ENCODE data around the gene GALNT14. TPM values are rescaled to one million over a fixed set of nuclear protein-coding genes. Genes with fewer than 3 reads are reported as not detected.

GALNT14 gene
- polyA plus RNA-seq, 1 experiment: 0.07 TPM

DNA sequence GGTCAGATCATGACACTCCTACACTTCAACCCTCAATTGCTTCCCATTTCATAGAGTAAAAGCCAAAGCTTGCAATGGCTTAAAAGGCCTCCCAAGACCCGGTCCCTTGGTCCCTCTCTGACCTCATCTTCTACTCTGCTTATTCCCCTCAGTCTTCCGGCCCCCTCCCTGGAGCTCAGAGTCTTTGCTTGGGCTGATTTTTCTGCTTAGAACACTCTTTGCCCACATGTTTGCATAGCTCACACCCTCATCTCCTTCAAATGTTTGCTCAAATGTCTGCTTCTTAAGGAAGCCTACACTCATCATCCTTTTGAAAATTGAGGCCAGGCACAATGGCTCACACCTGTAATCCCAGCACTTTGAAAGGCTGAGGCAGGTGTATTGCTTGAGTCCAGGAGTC lies 265.4 kb downstream of the GALNT14 start:
- TF ChIP-seq, protein P1, sequence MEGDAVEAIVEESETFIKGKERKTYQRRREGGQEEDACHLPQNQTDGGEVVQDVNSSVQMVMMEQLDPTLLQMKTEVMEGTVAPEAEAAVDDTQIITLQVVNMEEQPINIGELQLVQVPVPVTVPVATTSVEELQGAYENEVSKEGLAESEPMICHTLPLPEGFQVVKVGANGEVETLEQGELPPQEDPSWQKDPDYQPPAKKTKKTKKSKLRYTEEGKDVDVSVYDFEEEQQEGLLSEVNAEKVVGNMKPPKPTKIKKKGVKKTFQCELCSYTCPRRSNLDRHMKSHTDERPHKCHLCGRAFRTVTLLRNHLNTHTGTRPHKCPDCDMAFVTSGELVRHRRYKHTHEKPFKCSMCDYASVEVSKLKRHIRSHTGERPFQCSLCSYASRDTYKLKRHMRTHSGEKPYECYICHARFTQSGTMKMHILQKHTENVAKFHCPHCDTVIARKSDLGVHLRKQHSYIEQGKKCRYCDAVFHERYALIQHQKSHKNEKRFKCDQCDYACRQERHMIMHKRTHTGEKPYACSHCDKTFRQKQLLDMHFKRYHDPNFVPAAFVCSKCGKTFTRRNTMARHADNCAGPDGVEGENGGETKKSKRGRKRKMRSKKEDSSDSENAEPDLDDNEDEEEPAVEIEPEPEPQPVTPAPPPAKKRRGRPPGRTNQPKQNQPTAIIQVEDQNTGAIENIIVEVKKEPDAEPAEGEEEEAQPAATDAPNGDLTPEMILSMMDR (IDR thresholded peaks at IDR 0.05; ENCODE audit: low read depth, low read length): no peak
- Histone ChIP-seq H3K27ac (ENCODE audit: low read depth, low read length) (no peak overlapping the region), H3K9me3 (ENCODE audit: control insufficient read depth, insufficient read depth, low read length) (no peaks in the 10 kb centered on the region), H3K4me3 (ENCODE audit: low read depth, low read length) (no peak overlapping the region), H3K27me3 (ENCODE audit: control insufficient read depth, insufficient read depth, low read length) (no peaks in the 10 kb centered on the region)
- no peak for DNase-seq (ENCODE audit: low read depth, low spot score)
- POLR2A ChIA-PET: no interaction called here
- CTCF ChIA-PET: interaction anchor here (1.4 kb wide), 1 partner anchor 10 kb away, joined by 3 read pairs; no protein-coding TSS in a partner anchor

DNA sequence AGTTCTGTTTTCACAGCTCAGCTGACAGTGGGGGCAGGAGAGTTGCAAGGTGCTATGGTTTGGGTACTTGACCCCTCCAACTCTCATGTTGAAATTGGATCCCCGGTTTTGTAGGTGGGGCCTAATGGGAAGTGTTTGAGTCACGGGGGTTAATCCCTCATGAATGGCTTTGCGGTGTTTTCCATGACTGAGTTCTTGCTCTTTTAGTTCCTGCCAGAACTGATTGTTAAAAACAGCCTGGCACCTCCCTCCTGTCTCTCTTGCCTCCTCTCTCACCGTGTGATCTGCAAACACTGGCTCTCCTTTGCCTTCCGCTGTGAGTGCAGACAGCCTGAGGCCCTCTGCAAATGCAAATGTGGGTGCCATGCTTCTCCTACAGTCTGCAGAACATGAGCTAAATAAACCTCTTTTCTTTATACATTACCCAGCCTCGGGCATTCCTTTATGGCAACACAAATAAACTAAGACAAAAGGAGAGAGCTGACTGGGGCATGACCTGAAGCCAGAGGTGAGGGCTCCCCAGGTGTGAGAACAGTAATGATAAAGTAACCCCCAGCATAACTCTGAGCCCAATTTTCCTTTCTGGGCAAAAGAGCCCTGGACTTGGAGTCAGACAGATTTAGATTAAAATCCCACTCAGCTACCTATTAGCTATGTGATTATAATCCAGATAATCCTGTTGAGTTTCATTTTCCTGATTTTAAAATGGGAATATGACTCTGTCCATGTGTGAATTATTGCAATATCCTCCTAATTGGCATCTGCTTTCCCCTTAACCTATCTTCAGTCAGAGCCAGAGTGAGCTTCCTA lies 266.1 kb downstream of the GALNT14 start:
- ChIA-PET CTCF (interaction anchor here (1.4 kb wide), 1 partner anchor 9 kb away, joined by 3 read pairs; no protein-coding TSS in a partner anchor), POLR2A (no interaction called here)
- H3K27ac ChIP-seq (ENCODE audit: low read depth, low read length): no peak overlapping the region

DNA sequence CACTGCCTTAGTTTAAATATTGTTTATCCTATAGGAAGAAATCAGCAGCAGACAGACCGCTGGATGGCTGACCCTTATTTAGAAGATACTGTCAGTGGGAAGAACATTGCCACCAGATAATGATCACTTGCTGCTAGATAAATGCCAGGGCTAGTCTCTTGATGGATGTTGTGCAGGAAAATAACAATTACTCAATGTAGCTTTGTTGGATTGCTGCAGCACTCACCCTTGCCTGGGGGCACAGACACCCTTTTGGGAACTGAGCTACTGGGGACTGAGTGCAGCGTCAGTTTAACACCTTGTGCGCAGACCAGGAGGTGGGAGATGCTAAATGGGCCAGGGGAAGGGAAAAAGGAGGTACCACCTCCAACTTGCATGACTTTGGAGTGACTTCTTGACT lies 266.8 kb downstream of the GALNT14 start:
- ChIA-PET CTCF (no interaction called here), POLR2A (no interaction called here)

More for the DNA sequence above, 266.1 kb downstream of the GALNT14 start:
- TF ChIP-seq, protein P1 (IDR thresholded peaks at IDR 0.05; ENCODE audit: low read depth, low read length): no peak
- H3K27me3 ChIP-seq (ENCODE audit: control insufficient read depth, insufficient read depth, low read length): no peaks in the 10 kb centered on the region
- no peak overlapping the region for H3K4me3 ChIP-seq (ENCODE audit: low read depth, low read length)
- H3K9me3 ChIP-seq (ENCODE audit: control insufficient read depth, insufficient read depth, low read length): no peaks in the 10 kb centered on the region
- no peak for DNase-seq (ENCODE audit: low read depth, low spot score)

DNA sequence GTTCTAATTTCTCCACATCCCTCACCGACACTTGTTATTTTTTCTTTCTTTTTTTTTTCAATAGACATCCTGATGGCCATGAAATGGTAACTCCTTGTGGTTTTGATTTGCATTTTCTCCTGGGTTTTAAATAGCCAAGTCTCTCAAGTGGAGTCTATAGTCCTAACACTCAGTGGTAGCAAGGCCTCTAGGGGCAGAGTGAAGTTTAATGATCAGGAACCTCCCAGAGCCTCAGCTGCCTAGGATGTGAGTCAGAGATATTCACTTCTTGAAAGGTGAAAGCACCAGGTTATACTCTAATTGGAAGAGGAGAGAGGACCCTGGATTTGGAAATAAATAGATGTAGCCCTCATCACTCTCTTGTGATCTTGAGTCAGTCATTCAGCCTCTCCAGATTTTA lies 268.3 kb downstream of the GALNT14 start:
- CTCF ChIA-PET: interaction anchor here (0.5 kb wide), 1 partner anchor 1265 kb away, joined by 3 read pairs; no protein-coding TSS in a partner anchor
- POLR2A ChIA-PET: no interaction called here
- Histone ChIP-seq H3K27me3 (ENCODE audit: control insufficient read depth, insufficient read depth, low read length) (no peaks in the 10 kb centered on the region), H3K4me3 (ENCODE audit: low read depth, low read length) (no peak overlapping the region), H3K27ac (ENCODE audit: low read depth, low read length) (no peak overlapping the region), H3K9me3 (ENCODE audit: control insufficient read depth, insufficient read depth, low read length) (no peaks in the 10 kb centered on the region)
- no peak for DNase-seq (ENCODE audit: low read depth, low spot score)
- TF ChIP-seq, protein P1 (IDR thresholded peaks at IDR 0.05; ENCODE audit: low read depth, low read length): no peak

More for the DNA sequence above, 266.8 kb downstream of the GALNT14 start:
- Histone ChIP-seq H3K27me3 (ENCODE audit: control insufficient read depth, insufficient read depth, low read length) (no peaks in the 10 kb centered on the region), H3K4me3 (ENCODE audit: low read depth, low read length) (no peak overlapping the region), H3K9me3 (ENCODE audit: control insufficient read depth, insufficient read depth, low read length) (no peaks in the 10 kb centered on the region), H3K27ac (ENCODE audit: low read depth, low read length) (no peak overlapping the region)
- no peak for DNase-seq (ENCODE audit: low read depth, low spot score)
- TF ChIP-seq, protein P1 (IDR thresholded peaks at IDR 0.05; ENCODE audit: low read depth, low read length): no peak

DNA sequence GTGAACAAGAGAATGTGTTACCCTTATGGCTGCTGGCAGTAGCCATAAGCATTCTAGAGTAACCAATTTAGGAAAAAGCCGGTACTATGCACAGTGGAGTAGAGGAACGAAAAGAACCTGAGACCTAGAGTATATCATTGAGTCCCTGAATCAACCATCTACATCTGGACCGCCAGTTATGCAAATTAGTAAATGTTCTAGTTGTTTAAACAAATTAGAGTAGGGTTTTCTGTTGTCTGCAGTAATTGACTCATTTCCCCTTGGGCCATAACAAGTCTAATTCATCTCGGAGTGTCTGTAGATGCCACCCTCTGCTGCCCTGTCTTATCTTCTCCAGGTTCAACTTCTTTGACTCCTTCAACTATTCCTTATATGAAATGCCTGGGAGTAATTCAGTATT lies 270.9 kb downstream of the GALNT14 start:
- H3K27me3 ChIP-seq (ENCODE audit: control insufficient read depth, insufficient read depth, low read length): no peaks in the 10 kb centered on the region
- no peaks in the 10 kb centered on the region for H3K9me3 ChIP-seq (ENCODE audit: control insufficient read depth, insufficient read depth, low read length)
- ChIA-PET POLR2A (no interaction called here), CTCF (no interaction called here)
- no peak overlapping the region for H3K27ac ChIP-seq (ENCODE audit: low read depth, low read length)
- TF ChIP-seq, protein P1 (IDR thresholded peaks at IDR 0.05; ENCODE audit: low read depth, low read length): no peak
- no peak overlapping the region for H3K4me3 ChIP-seq (ENCODE audit: low read depth, low read length)
- no peak for DNase-seq (ENCODE audit: low read depth, low spot score)
